ENCODE results near the gene SESN1. TPM values are rescaled to one million over a fixed set of nuclear protein-coding genes. Genes with fewer than 3 reads are reported as not detected.

The SESN1 gene
- polyA plus RNA-seq, 1 donor (not counting 4 experiments of a cell fraction or from before 2014, with no cell fraction given) = 21.4 TPM

DNA sequence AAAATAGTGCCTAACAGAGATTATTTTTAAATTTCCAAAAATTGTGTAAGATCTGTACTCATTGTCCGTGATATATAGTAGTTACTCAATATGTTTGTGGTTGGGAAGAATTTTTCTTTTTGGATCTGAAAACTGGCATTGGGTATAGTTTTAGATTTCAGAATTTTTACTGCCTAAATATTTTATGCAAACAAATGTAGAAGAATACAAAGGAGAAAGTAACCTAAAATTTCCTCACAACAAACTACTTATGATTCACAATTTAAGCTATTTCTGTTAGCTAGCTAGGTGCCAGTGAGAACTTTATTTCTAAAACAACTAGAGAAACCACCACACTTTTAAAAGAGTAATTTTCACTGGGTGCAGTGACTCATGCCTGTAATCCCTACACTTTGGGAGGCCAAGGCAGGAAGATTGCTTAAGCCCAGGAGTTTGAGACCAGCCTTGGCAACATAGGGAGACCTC is 38.8 kb downstream of the SESN1 start:
- no peak overlapping the region for H3K4me2 ChIP-seq (ENCODE audit: control insufficient read depth, extremely low read depth, insufficient read depth, low read depth, low read length)
- no peak for DNase-seq (ENCODE audit: low read depth, low spot score)

DNA sequence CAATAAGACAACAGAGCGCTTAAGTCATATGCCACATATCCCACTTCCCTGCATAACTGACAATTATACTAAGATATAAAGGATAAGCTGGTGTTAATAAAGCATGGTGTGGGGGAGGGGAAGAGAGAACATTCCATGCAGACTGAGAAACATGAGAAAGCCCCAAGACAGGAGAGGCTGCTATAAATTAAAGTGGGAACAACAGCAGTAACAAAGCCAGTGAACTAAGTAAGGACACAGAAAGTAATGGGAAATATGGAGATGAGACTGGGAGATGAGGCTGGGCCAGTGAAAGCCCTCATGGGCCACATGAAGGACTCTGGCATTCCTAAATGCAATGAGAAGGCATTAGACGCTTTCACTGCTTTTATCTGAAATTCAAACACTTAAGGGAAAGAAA is 41.3 kb downstream of the SESN1 start:
- H3K27ac ChIP-seq (ENCODE audit: control insufficient read depth, insufficient read depth, low read length) = no peak overlapping the region
- H3K9ac ChIP-seq (ENCODE audit: control insufficient read depth, extremely low read depth, insufficient read depth, low read length) = no peak overlapping the region
- FAIRE-seq = no peak
- TF ChIP-seq, protein P1, sequence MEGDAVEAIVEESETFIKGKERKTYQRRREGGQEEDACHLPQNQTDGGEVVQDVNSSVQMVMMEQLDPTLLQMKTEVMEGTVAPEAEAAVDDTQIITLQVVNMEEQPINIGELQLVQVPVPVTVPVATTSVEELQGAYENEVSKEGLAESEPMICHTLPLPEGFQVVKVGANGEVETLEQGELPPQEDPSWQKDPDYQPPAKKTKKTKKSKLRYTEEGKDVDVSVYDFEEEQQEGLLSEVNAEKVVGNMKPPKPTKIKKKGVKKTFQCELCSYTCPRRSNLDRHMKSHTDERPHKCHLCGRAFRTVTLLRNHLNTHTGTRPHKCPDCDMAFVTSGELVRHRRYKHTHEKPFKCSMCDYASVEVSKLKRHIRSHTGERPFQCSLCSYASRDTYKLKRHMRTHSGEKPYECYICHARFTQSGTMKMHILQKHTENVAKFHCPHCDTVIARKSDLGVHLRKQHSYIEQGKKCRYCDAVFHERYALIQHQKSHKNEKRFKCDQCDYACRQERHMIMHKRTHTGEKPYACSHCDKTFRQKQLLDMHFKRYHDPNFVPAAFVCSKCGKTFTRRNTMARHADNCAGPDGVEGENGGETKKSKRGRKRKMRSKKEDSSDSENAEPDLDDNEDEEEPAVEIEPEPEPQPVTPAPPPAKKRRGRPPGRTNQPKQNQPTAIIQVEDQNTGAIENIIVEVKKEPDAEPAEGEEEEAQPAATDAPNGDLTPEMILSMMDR (optimal IDR thresholded peaks at IDR 0.05 in 1 of 3, IDR thresholded peaks at IDR 0.05 in 1 of 3, conservative IDR thresholded peaks at IDR 0.05 in 1 of 3; ENCODE audit: extremely low read depth in 1 of 3, insufficient read depth in 2 of 3, low read length in 3 of 3) = no peak
- TF ChIP-seq EZH2 (IDR thresholded peaks at IDR 0.05; ENCODE audit: low read length) = no peak
- H3K79me2 ChIP-seq (ENCODE audit: control insufficient read depth, insufficient read depth, low read length) = no peaks in the 10 kb centered on the region
- H3K36me3 ChIP-seq (ENCODE audit: control insufficient read depth in 2 of 2, extremely low read depth in 1 of 2, insufficient read depth in 2 of 2, low read length in 2 of 2) = no peaks in the 10 kb centered on the region
- no peak overlapping the region for H2AFZ ChIP-seq (ENCODE audit: control insufficient read depth, low read length)
- peaks cover 16% of the 10 kb centered on the region for H3K4me1 ChIP-seq (ENCODE audit: control insufficient read depth, extremely low read depth, insufficient read depth, low read length)
- H3K9me3 ChIP-seq (ENCODE audit: control insufficient read depth, low read depth, low read length) = no peaks in the 10 kb centered on the region
- H3K4me3 ChIP-seq (ENCODE audit: control insufficient read depth in 2 of 3, extremely low read depth in 1 of 3, insufficient read depth in 2 of 3, low read depth in 1 of 3, low read length in 3 of 3) = no peak overlapping the region
- no peaks in the 10 kb centered on the region for H3K9me1 ChIP-seq (ENCODE audit: control insufficient read depth, extremely low read depth, insufficient read depth, low read length)
- no peak for DNase-seq (ENCODE audit: low read depth, low spot score)
- no peaks in the 10 kb centered on the region for H4K20me1 ChIP-seq (ENCODE audit: control insufficient read depth, extremely low read depth, insufficient read depth, low read length)
- no peak overlapping the region for H3K4me2 ChIP-seq (ENCODE audit: control insufficient read depth, extremely low read depth, insufficient read depth, low read depth, low read length)
- dilution Hi-C loops (cut with MboI; ENCODE audit: extremely low pct_ligation_motif_present, low sequenced_read_pairs) = no loop called here
- H3K27me3 ChIP-seq (ENCODE audit: control insufficient read depth, extremely low read depth, insufficient read depth, low read length) = no peaks in the 10 kb centered on the region

More for the DNA sequence above, 38.8 kb downstream of the SESN1 start:
- no peaks in the 10 kb centered on the region for H3K9me3 ChIP-seq (ENCODE audit: control insufficient read depth, low read depth, low read length)
- H3K4me1 ChIP-seq (ENCODE audit: control insufficient read depth, extremely low read depth, insufficient read depth, low read length) = peaks cover 4% of the 10 kb centered on the region
- dilution Hi-C loops (cut with MboI; ENCODE audit: extremely low pct_ligation_motif_present, low sequenced_read_pairs) = no loop called here
- no peaks in the 10 kb centered on the region for H3K79me2 ChIP-seq (ENCODE audit: control insufficient read depth, insufficient read depth, low read length)
- no peak overlapping the region for H2AFZ ChIP-seq (ENCODE audit: control insufficient read depth, low read length)
- H3K27ac ChIP-seq (ENCODE audit: control insufficient read depth, insufficient read depth, low read length) = no peak overlapping the region
- H3K36me3 ChIP-seq (ENCODE audit: control insufficient read depth in 2 of 2, extremely low read depth in 1 of 2, insufficient read depth in 2 of 2, low read length in 2 of 2) = no peaks in the 10 kb centered on the region
- no peak overlapping the region for H3K9ac ChIP-seq (ENCODE audit: control insufficient read depth, extremely low read depth, insufficient read depth, low read length)
- no peaks in the 10 kb centered on the region for H4K20me1 ChIP-seq (ENCODE audit: control insufficient read depth, extremely low read depth, insufficient read depth, low read length)
- no peak for TF ChIP-seq EZH2 (IDR thresholded peaks at IDR 0.05; ENCODE audit: low read length)
- TF ChIP-seq, protein P1 (optimal IDR thresholded peaks at IDR 0.05 in 1 of 3, IDR thresholded peaks at IDR 0.05 in 1 of 3, conservative IDR thresholded peaks at IDR 0.05 in 1 of 3; ENCODE audit: extremely low read depth in 1 of 3, insufficient read depth in 2 of 3, low read length in 3 of 3) = no peak
- FAIRE-seq = no peak
- no peaks in the 10 kb centered on the region for H3K27me3 ChIP-seq (ENCODE audit: control insufficient read depth, extremely low read depth, insufficient read depth, low read length)
- no peaks in the 10 kb centered on the region for H3K9me1 ChIP-seq (ENCODE audit: control insufficient read depth, extremely low read depth, insufficient read depth, low read length)
- no peak overlapping the region for H3K4me3 ChIP-seq (ENCODE audit: control insufficient read depth in 2 of 3, extremely low read depth in 1 of 3, insufficient read depth in 2 of 3, low read depth in 1 of 3, low read length in 3 of 3)

Data from keratinocyte (primary cell).